Adrenal gland (tissue), 5 donors: ENCODE measurements around the gene SMURF1.

Experiments used
- POLR2A ChIP-seq, 2 donors: fragments of 450-650 bp; IDR thresholded peaks; one replicate each; pipeline ENCODE4 v1.6.1; 2017; ENCODE audit warnings: antibody characterized with exemption in 2 of 2, mild to moderate bottlenecking in 2 of 2, moderate library complexity in 1 of 2
- TF ChIP-seq, protein P1 (sequence below), 6 experiments: fragments of 450-650 bp in 4 of 6; fragments of 200-600 bp in 2 of 6; sonication (generic) in 1 of 6; IDR thresholded peaks; 1 replicate in 5 of 6; 2 replicates in 1 of 6; pipeline versions ENCODE4 v1.5.1 to v1.8.0; 2016 to 2021; ENCODE audit warnings: antibody characterized with exemption in 6 of 6, mild to moderate bottlenecking in 2 of 6, moderate library complexity in 1 of 6
- donor health status: DM: no; HTN: no; CAD: no.

DNA sequence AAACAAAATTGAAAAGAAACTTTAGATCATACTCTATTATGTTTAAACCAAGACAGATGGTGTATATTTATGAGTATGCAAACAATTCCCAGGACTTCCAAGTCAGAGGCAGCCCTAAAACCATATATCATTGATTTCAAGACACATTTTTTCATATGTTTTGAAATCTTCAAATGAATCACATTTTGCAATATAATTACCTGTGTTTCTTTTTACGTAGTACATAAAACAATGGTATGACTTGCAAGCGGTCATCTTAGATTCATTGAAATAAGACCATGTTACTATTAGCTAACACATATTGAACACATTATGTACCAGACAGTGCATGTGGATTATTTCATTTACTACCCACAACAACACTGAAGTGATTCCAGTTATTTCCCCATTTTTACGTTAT is 14.9 kb downstream of the SMURF1 start:
- TF ChIP-seq, protein P1, sequence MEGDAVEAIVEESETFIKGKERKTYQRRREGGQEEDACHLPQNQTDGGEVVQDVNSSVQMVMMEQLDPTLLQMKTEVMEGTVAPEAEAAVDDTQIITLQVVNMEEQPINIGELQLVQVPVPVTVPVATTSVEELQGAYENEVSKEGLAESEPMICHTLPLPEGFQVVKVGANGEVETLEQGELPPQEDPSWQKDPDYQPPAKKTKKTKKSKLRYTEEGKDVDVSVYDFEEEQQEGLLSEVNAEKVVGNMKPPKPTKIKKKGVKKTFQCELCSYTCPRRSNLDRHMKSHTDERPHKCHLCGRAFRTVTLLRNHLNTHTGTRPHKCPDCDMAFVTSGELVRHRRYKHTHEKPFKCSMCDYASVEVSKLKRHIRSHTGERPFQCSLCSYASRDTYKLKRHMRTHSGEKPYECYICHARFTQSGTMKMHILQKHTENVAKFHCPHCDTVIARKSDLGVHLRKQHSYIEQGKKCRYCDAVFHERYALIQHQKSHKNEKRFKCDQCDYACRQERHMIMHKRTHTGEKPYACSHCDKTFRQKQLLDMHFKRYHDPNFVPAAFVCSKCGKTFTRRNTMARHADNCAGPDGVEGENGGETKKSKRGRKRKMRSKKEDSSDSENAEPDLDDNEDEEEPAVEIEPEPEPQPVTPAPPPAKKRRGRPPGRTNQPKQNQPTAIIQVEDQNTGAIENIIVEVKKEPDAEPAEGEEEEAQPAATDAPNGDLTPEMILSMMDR (IDR thresholded peaks at IDR 0.05) = no peak
- TF ChIP-seq POLR2A (IDR thresholded peaks at IDR 0.05) = no peak
